NT2/D1 (cell line): ENCODE measurements around the gene ELP4.

ENCODE experiments used
- DNase-seq: peaks from one replicate; pipeline ENCODE4 v3.0.0-alpha.2; 2011; ENCODE audit warnings: low read depth, low spot score
- H3K27me3 ChIP-seq: 2 replicates; pipeline ENCODE4 v1.6.0; 2011; ENCODE audit warnings: mild to moderate bottlenecking; ENCODE audit not compliant: insufficient read length, insufficient read depth
- H3K36me3 ChIP-seq: 2 replicates; pipeline ENCODE4 v1.6.1; 2011; ENCODE audit warnings: mild to moderate bottlenecking, low read length, mixed read lengths; ENCODE audit not compliant: insufficient read depth, insufficient read length
- H3K4me1 ChIP-seq: 2 replicates; pipeline ENCODE4 v1.5.1; 2011; ENCODE audit not compliant: insufficient read depth, insufficient read length
- H3K4me3 ChIP-seq: 2 replicates; pipeline ENCODE4 v1.5.1; 2011; ENCODE audit warnings: low read depth; ENCODE audit not compliant: insufficient read length
- H3K9ac ChIP-seq: 2 replicates; pipeline ENCODE4 v1.6.0; 2011; ENCODE audit warnings: low read depth; ENCODE audit not compliant: insufficient read length
- H3K9me3 ChIP-seq: 2 replicates; pipeline ENCODE4 v1.5.1; 2011; ENCODE audit warnings: mild to moderate bottlenecking, low read length; ENCODE audit not compliant: insufficient read depth
- SUZ12 ChIP-seq: IDR thresholded peaks from 2 replicates; pipeline ENCODE4 v1.6.1; 2011; ENCODE audit not compliant: insufficient read length, insufficient read depth; ENCODE audit errors: extremely low read depth
- YY1 ChIP-seq: IDR thresholded peaks from 2 replicates; pipeline ENCODE4 v1.6.1; 2011; ENCODE audit not compliant: insufficient read length, insufficient read depth
- ZNF274 ChIP-seq: IDR thresholded peaks from 2 replicates; pipeline ENCODE4 v1.6.1; 2011; ENCODE audit warnings: mild to moderate bottlenecking, low read depth, low read length

ELP4 gene, protein sequence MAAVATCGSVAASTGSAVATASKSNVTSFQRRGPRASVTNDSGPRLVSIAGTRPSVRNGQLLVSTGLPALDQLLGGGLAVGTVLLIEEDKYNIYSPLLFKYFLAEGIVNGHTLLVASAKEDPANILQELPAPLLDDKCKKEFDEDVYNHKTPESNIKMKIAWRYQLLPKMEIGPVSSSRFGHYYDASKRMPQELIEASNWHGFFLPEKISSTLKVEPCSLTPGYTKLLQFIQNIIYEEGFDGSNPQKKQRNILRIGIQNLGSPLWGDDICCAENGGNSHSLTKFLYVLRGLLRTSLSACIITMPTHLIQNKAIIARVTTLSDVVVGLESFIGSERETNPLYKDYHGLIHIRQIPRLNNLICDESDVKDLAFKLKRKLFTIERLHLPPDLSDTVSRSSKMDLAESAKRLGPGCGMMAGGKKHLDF

DNA sequence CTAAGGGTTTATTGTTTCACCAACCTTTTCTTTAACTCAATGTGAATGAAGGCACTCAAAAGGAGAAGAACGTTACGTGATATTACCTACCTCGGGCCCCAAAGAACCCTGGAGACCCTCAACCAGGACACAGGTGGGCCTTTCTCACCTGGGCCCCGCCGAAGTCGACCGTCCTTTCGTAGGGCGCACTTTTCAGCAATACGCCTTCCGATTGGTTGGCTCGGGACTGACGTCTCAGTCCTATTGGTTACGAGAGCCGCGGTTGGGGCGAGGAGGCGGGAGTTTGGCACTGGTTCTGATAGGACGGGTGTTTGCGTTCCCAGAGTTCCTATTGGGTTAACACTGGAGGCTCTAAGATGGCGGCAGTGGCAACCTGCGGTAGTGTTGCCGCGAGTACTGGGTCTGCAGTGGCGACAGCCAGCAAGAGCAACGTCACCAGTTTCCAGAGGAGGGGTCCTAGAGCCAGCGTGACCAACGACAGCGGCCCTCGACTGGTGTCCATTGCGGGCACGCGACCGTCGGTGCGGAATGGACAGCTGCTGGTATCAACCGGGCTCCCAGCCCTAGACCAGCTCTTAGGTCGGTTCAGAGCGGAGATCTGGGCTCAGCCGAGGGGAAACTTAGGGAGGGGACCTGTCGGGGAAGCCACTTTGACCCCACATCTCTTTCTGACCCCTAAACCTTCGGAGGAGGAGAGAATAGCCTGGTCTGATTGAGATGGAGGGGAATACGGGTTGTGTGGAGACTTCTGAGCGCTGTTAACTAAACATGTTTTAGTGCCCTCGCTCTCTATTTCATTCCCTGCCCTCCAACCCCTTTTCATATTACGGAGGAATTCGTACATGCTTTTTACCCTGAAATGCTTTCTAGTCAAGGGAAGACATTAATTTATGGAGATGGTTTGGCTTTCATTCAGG is at the start of gene ELP4, which contains the start of gene IMMP1L:
ELP4 (plus strand) TSS at position 339 of the 917 bp plus-strand sequence; CDS start at position 357, 18 bp downstream.
IMMP1L (minus strand) TSS at position 194 of the 917 bp plus-strand sequence. CDS start 46,346 bp downstream, outside the sequence.
- Histone ChIP-seq H3K36me3 (peaks cover 6% of the 10 kb centered on the region), H3K4me3 (peak within 1 kb of the TSS; percentile 74), H3K27me3 (no peaks in the 10 kb centered on the region), H3K9ac (peak within 1 kb of the TSS; percentile 91), H3K9me3 (no peaks in the 10 kb centered on the region), H3K4me1 (no peaks in the 10 kb centered on the region)
- DNase-seq = peak; percentile 90
- TF ChIP-seq SUZ12 (no peak), YY1 (peak; percentile 78)

DNA sequence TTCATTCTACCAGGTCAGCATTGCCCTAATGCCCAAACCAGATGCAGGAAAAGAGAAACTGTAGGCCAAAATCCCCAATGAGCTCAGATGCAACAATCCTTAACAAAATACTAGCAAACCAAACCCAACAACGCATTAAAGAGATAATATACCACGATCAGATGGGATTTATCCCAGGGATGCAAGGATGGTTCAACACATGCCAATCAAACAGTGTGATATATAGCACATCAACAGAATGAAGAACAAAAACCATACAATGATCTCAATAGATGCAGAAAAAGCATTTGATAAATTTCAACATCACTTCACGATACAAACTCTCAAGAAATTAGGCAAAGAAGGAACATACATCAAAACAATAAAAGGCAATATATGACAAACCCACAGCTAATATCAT is 45.1 kb upstream of the ELP4 start:
- Histone ChIP-seq H3K9me3 (peaks cover 17% of the 10 kb centered on the region; the same call in 1 of the 2 replicates), H3K9ac (no peak overlapping the region), H3K27me3 (no peaks in the 10 kb centered on the region), H3K36me3 (no peaks in the 10 kb centered on the region), H3K4me1 (no peaks in the 10 kb centered on the region), H3K4me3 (no peak overlapping the region)
- TF ChIP-seq ZNF274 = no peak
- no peak for TF ChIP-seq SUZ12
- no peak for TF ChIP-seq YY1
- DNase-seq = no peak

DNA sequence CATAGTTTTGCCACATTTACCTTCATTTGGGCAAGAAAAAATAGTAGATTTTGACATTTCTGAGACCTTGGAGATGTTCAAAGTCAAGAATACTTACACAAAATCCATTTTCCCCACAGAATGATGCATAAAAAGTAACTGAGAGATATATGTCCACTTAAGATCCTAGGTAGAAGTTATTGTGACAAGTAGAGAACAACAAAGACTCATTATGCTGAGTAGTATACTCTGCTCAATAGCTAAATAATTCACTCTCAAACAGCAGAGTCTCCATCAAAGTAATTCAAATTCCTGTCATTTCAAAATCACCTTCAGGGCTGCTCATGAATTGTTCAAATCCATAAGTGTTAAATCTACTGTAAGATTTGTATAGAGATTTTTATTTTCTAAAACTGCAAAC is 35.5 kb upstream of the ELP4 start:
- H3K9ac ChIP-seq = no peak overlapping the region
- no peaks in the 10 kb centered on the region for H3K36me3 ChIP-seq
- no peak overlapping the region for H3K4me3 ChIP-seq
- no peaks in the 10 kb centered on the region for H3K4me1 ChIP-seq
- no peak for DNase-seq
- no peaks in the 10 kb centered on the region for H3K27me3 ChIP-seq
- no peaks in the 10 kb centered on the region for H3K9me3 ChIP-seq
- TF ChIP-seq ZNF274 (no peak), YY1 (no peak), SUZ12 (no peak)

DNA sequence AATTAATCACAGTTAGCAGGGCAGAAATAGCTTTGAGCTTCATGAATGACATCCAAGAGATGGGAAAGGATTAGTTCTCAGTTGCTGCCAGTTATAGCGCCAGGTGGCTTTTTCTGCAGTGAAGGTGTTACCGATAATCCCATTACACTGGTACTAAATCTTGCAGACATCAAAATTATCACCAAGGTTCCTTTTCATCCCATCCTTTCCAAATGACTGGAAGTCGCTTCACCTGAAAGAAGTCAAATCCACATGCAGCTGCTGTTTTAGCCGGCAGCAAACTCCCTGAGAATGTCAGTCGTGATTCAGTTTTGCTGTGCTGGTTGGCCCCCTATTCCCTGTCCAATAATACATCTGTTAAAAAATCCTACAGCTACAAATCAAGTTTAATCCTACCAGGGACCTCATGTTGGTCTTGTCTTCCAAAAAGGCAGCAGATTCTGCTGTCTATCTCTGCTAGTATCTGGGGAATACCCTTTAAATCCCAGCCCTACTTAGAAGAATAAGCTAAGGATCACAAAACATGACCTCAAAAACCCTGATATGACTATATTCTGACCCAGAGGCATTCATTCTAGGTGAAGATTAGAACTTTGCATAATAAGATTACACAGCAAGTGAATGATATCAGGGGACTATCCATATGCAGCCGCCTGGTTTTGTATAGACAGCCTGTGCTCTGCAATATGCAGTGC is 31.9 kb upstream of the ELP4 start:
- H3K4me3 ChIP-seq = no peak overlapping the region
- H3K27me3 ChIP-seq = no peaks in the 10 kb centered on the region
- H3K9me3 ChIP-seq = no peaks in the 10 kb centered on the region
- no peak overlapping the region for H3K9ac ChIP-seq
- TF ChIP-seq YY1 (no peak), SUZ12 (no peak), ZNF274 (no peak)
- no peaks in the 10 kb centered on the region for H3K36me3 ChIP-seq
- H3K4me1 ChIP-seq = no peaks in the 10 kb centered on the region
- DNase-seq = no peak

- Histone ChIP-seq H3K27me3 (no peaks in the 10 kb centered on the region), H3K36me3 (no peaks in the 10 kb centered on the region), H3K4me1 (no peaks in the 10 kb centered on the region), H3K9me3 (no peaks in the 10 kb centered on the region), H3K4me3 (no peak overlapping the region), H3K9ac (no peak overlapping the region)
- no peak for TF ChIP-seq YY1
- TF ChIP-seq ZNF274 = no peak
- TF ChIP-seq SUZ12 = no peak
- DNase-seq = no peak
Measured at GRCh38 chr11:31478223-31478590, 31.4 kb upstream of the ELP4 start.

- no peaks in the 10 kb centered on the region for H3K27me3 ChIP-seq
- DNase-seq = no peak
- no peak overlapping the region for H3K4me3 ChIP-seq
Measured at GRCh38 chr11:31479066-31479465, 30.5 kb upstream of the ELP4 start.

More at GRCh38 chr11:31479066-31479465, 30.5 kb upstream of the ELP4 start:
- Histone ChIP-seq H3K4me1 (no peaks in the 10 kb centered on the region), H3K9ac (no peak overlapping the region), H3K9me3 (no peaks in the 10 kb centered on the region), H3K36me3 (no peaks in the 10 kb centered on the region)
- TF ChIP-seq YY1 (no peak), ZNF274 (no peak), SUZ12 (no peak)
